Glutamatergic neuron (in vitro differentiated cells): ENCODE measurements around the gene ZC3H10. TPM values are rescaled to one million over a fixed set of nuclear protein-coding genes. Genes with fewer than 3 reads are reported as not detected.
"Not testable (repeated sequence)": the region's sequence is repeated elsewhere in the genome, so short reads cannot be mapped to it uniquely, and the experiment has no call there.

Source experiments
- DNase-seq: peaks from one replicate; pipeline ENCODE4 v3.0.0; 2022
- H3K27ac Mint-ChIP-seq: one replicate; pipeline ENCODE4 v1.8.0; 2020; ENCODE audit warnings: mild to moderate bottlenecking, mixed read lengths, inconsistent platforms; ENCODE audit not compliant: unreplicated experiment
- H3K27me3 Mint-ChIP-seq: one replicate; pipeline ENCODE4 v1.8.0; 2020; ENCODE audit warnings: mild to moderate bottlenecking, moderate library complexity, mixed read lengths, inconsistent platforms; ENCODE audit not compliant: unreplicated experiment
- H3K36me3 Mint-ChIP-seq: one replicate; pipeline ENCODE4 v1.8.0; 2020; ENCODE audit warnings: mild to moderate bottlenecking, mixed read lengths, inconsistent platforms; ENCODE audit not compliant: unreplicated experiment
- H3K4me1 Mint-ChIP-seq: one replicate; pipeline ENCODE4 v1.8.0; 2020; ENCODE audit warnings: mild to moderate bottlenecking, low read depth, mixed read lengths, inconsistent platforms; ENCODE audit not compliant: unreplicated experiment
- H3K4me3 Mint-ChIP-seq: one replicate; pipeline ENCODE4 v1.8.0; 2020; ENCODE audit warnings: mild to moderate bottlenecking, mixed read lengths, inconsistent platforms; ENCODE audit not compliant: unreplicated experiment
- H3K9me3 Mint-ChIP-seq: one replicate; pipeline ENCODE4 v1.8.0; 2020; ENCODE audit warnings: mild to moderate bottlenecking, moderate library complexity, mixed read lengths, inconsistent platforms; ENCODE audit not compliant: unreplicated experiment
- CTCF ChIP-seq: fragments of 200-600 bp; sonication (generic); IDR thresholded peaks from one replicate; pipeline ENCODE4 v1.5.0; 2021; ENCODE audit not compliant: partially characterized antibody, unreplicated experiment
- long read RNA-seq: library from polyadenylated mRNA; unstranded; transcript quantifications from one replicate; pipeline ENCODE4 v2.0.0, GENCODE V29; 2020; ENCODE audit not compliant: unreplicated experiment
- total RNA-seq: library from RNA; stranded (reverse); fragmentation: NEBNext Ultra II Directional; extraction: Animal tissue kit (Norgen Biotek cat#: 25700); gene quantifications from one replicate; pipeline ENCODE4 v1.2.1, GENCODE V29; 2021; ENCODE audit not compliant: unreplicated experiment

ZC3H10 gene
- 11.1 TPM for total RNA-seq
- long read RNA-seq, full-length matches to known transcripts: 7 of 7 reads
- long read RNA-seq, partial matches to known transcripts: 0 of 7 reads
- long read RNA-seq, other reads (novel, unspliced or antisense): 0 of 7 reads

GRCh38 chr12:56117778-56118687 is at the start of gene ZC3H10:
TSS of gene ZC3H10 (plus strand) at chr12:56118266. CDS start at chr12:56120563, 2,297 bp downstream.
- Mint-ChIP-seq H3K27ac (peak within 1 kb of the TSS; percentile 99), H3K9me3 (peaks cover 17% of the 10 kb centered on the region), H3K4me1 (peaks cover 18% of the 10 kb centered on the region), H3K4me3 (peak within 1 kb of the TSS; percentile 98), H3K27me3 (peaks cover 15% of the 10 kb centered on the region), H3K36me3 (no peaks in the 10 kb centered on the region)
- no peak for TF ChIP-seq CTCF
- peak; percentile 94 for DNase-seq

GRCh38 chr12:56071648-56072047 is 46.4 kb upstream of the ZC3H10 start:
- Mint-ChIP-seq H3K4me3 (no peak overlapping the region), H3K36me3 (no peaks in the 10 kb centered on the region), H3K9me3 (peaks cover under 1% of the 10 kb centered on the region), H3K27ac (no peak overlapping the region), H3K4me1 (no peaks in the 10 kb centered on the region), H3K27me3 (peaks cover 4% of the 10 kb centered on the region)
- no peak for TF ChIP-seq CTCF
- DNase-seq: no peak

GRCh38 chr12:56074396-56074795 is 43.7 kb upstream of the ZC3H10 start:
- peaks cover 5% of the 10 kb centered on the region for H3K9me3 Mint-ChIP-seq
- peak overlapping the region; percentile 28 for H3K27ac Mint-ChIP-seq
- peaks cover 6% of the 10 kb centered on the region for H3K27me3 Mint-ChIP-seq
- H3K36me3 Mint-ChIP-seq: no peaks in the 10 kb centered on the region
- DNase-seq: no peak
- no peaks in the 10 kb centered on the region for H3K4me1 Mint-ChIP-seq
- no peak for TF ChIP-seq CTCF
- no peak overlapping the region for H3K4me3 Mint-ChIP-seq

GRCh38 chr12:56077966-56078365 is 40.1 kb upstream of the ZC3H10 start:
- H3K4me3 Mint-ChIP-seq, H3K4me1 Mint-ChIP-seq: not testable (repeated sequence)

GRCh38 chr12:56078427-56078826 is 39.6 kb upstream of the ZC3H10 start:
- DNase-seq: no peak

More at GRCh38 chr12:56077966-56078365, 40.1 kb upstream of the ZC3H10 start:
- H3K9me3 Mint-ChIP-seq, DNase-seq, H3K36me3 Mint-ChIP-seq, H3K27me3 Mint-ChIP-seq, H3K27ac Mint-ChIP-seq: not testable (repeated sequence)

More at GRCh38 chr12:56078427-56078826, 39.6 kb upstream of the ZC3H10 start:
- no peak for TF ChIP-seq CTCF
- Mint-ChIP-seq H3K36me3 (no peaks in the 10 kb centered on the region), H3K4me3 (peak overlapping the region; percentile 80), H3K27me3 (peaks cover 6% of the 10 kb centered on the region), H3K4me1 (no peaks in the 10 kb centered on the region), H3K9me3 (peaks cover 7% of the 10 kb centered on the region), H3K27ac (no peak overlapping the region)
